Thymus (tissue), 14 donors: ENCODE results near the gene KIAA1755. TPM values are rescaled to one million over a fixed set of nuclear protein-coding genes. Genes with fewer than 3 reads are reported as not detected.

Source experiments
- DNase-seq, 9 donors: peaks; one replicate each; pipeline ENCODE4 v3.0.0-alpha.2; 2013; ENCODE audit warnings: low spot score in 9 of 9, low read depth in 6 of 9, missing footprints in 1 of 9
- H3K27ac ChIP-seq, 2 donors: one replicate each; pipeline ENCODE4 v1.5.1; 2013; ENCODE audit warnings: control low read depth in 1 of 2, low read depth in 1 of 2, low read length in 1 of 2, mild to moderate bottlenecking in 1 of 2, moderate library complexity in 1 of 2
- H3K27me3 ChIP-seq, 2 donors: one replicate each; pipeline ENCODE4 v1.5.1; 2013; ENCODE audit warnings: low read length in 1 of 2; ENCODE audit not compliant: control insufficient read depth in 2 of 2, insufficient read depth in 1 of 2
- H3K36me3 ChIP-seq, 2 donors: one replicate each; pipeline ENCODE4 v1.5.1; 2013; ENCODE audit warnings: low read length in 1 of 2, mild to moderate bottlenecking in 1 of 2, moderate library complexity in 1 of 2; ENCODE audit not compliant: control insufficient read depth in 2 of 2, insufficient read depth in 2 of 2
- H3K4me1 ChIP-seq, 2 donors: one replicate each; pipeline ENCODE4 v1.5.1; 2013; ENCODE audit warnings: low read length in 2 of 2; ENCODE audit not compliant: control insufficient read depth in 2 of 2, insufficient read depth in 2 of 2
- H3K4me3 ChIP-seq, 2 donors: one replicate each; pipeline ENCODE4 v1.5.1; 2013; ENCODE audit warnings: low read length in 2 of 2, control low read depth in 1 of 2, mild to moderate bottlenecking in 1 of 2
- H3K9me3 ChIP-seq, 2 donors: one replicate each; pipeline ENCODE4 v1.5.1; 2013; ENCODE audit warnings: low read length in 1 of 2, mild to moderate bottlenecking in 1 of 2; ENCODE audit not compliant: control insufficient read depth in 2 of 2, insufficient read depth in 1 of 2
- WGBS: extraction: QIAGEN DNeasy Blood & Tissue Kit; methylation state at CpG from one replicate; pipeline ENCODE4 v1.1.7; 2013; 5-methylcytosine and 5-hydroxymethylcytosine counted together
- long read RNA-seq, 10 donors: transcript quantifications; one replicate each; lab custom pipeline, GENCODE V29; 2026
- polyA plus RNA-seq: library from polyadenylated mRNA; stranded (reverse); fragments of 200-250 nt; gene quantifications from one replicate; pipeline ENCODE4 v1.2.3, GENCODE V29; 2013
- total RNA-seq: library from RNA; stranded (reverse); fragments of 120-200 nt; gene quantifications from one replicate; pipeline ENCODE4 v1.2.4, GENCODE V29; 2013
- donor health status: healthy.

Gene KIAA1755
- total RNA-seq, result 0.66 TPM
- polyA plus RNA-seq, result 5.5 TPM
- long read RNA-seq, donor 1, result 0 reads
- long read RNA-seq, donor 2, result 0 reads
- long read RNA-seq, donor 3, result 0 reads
- long read RNA-seq, donor 4, result 0 reads
- long read RNA-seq, donor 5, result 0 reads
- long read RNA-seq, donor 6, result 0 reads
- long read RNA-seq, donor 7, result 0 reads
- long read RNA-seq, donor 8, result 0 reads
- long read RNA-seq, donor 9, partial matches to known transcripts, result 0 of 1 reads
- long read RNA-seq, donor 9, other reads (novel, unspliced or antisense), result 0 of 1 reads
- long read RNA-seq, donor 10, result 0 reads

GRCh38 chr20:38260378-38261053, at the start of gene KIAA1755:
Gene KIAA1755 (minus strand): TSS chr20:38260735. CDS start chr20:38260500, 235 bp downstream.
- DNase-seq, result no peak
- WGBS, result 10% methylated on average over 65 of the region's 65 CpGs
- H3K4me3 ChIP-seq, result peak within 1 kb of the TSS in 1 of 2 donors; percentile 16
- no peaks in the 10 kb centered on the region for H3K9me3 ChIP-seq
- H3K4me1 ChIP-seq, result no peaks in the 10 kb centered on the region
- no peaks in the 10 kb centered on the region for H3K36me3 ChIP-seq
- H3K27ac ChIP-seq, result peak within 1 kb of the TSS in 1 of 2 donors; percentile 43
- H3K27me3 ChIP-seq, result peaks cover 16 to 40% of the 10 kb centered on the region in 2 donors

- no peaks in the 10 kb centered on the region for H3K9me3 ChIP-seq
- no peak overlapping the region for H3K27ac ChIP-seq
- DNase-seq, result no peak
- WGBS, result 97% methylated on average over 1 of the region's 1 CpG
- H3K4me1 ChIP-seq, result peaks cover 0 to 5% of the 10 kb centered on the region in 2 donors
- H3K27me3 ChIP-seq, result peaks cover 4 to 20% of the 10 kb centered on the region in 2 donors
- H3K36me3 ChIP-seq, result no peaks in the 10 kb centered on the region
- H3K4me3 ChIP-seq, result no peak overlapping the region
These were observed 47.9 kb upstream of the KIAA1755 start for GRCh38 chr20:38308447-38308846.

GRCh38 chr20:38308047-38308438, 47.5 kb upstream of the KIAA1755 start:
- 84% methylated on average over 4 of the region's 4 CpGs for WGBS
- peaks cover 4 to 23% of the 10 kb centered on the region in 2 donors for H3K27me3 ChIP-seq
- no peaks in the 10 kb centered on the region for H3K36me3 ChIP-seq
- H3K9me3 ChIP-seq, result no peaks in the 10 kb centered on the region
- H3K4me3 ChIP-seq, result no peak overlapping the region
- no peak for DNase-seq
- peaks cover 0 to 5% of the 10 kb centered on the region in 2 donors for H3K4me1 ChIP-seq
- H3K27ac ChIP-seq, result no peak overlapping the region

- Histone ChIP-seq H3K27me3 (peaks cover 7 to 28% of the 10 kb centered on the region in 2 donors), H3K4me3 (no peak overlapping the region), H3K36me3 (no peaks in the 10 kb centered on the region), H3K27ac (no peak overlapping the region), H3K4me1 (peaks cover 0 to 5% of the 10 kb centered on the region in 2 donors), H3K9me3 (no peaks in the 10 kb centered on the region)
- 69% methylated on average over 8 of the region's 8 CpGs for WGBS
- no peak for DNase-seq
These were observed 47.0 kb upstream of the KIAA1755 start for GRCh38 chr20:38307371-38308046.

- peaks cover 7 to 33% of the 10 kb centered on the region in 2 donors for H3K27me3 ChIP-seq
- DNase-seq, result no peak
- H3K36me3 ChIP-seq, result no peaks in the 10 kb centered on the region
- H3K4me3 ChIP-seq, result no peak overlapping the region
- no peak overlapping the region for H3K27ac ChIP-seq
- 88% methylated on average over 6 of the region's 6 CpGs for WGBS
- peaks cover 0 to 5% of the 10 kb centered on the region in 2 donors for H3K4me1 ChIP-seq
- H3K9me3 ChIP-seq, result no peaks in the 10 kb centered on the region
These were observed 45.8 kb upstream of the KIAA1755 start for GRCh38 chr20:38306379-38306778.

GRCh38 chr20:38305541-38305940, 45.0 kb upstream of the KIAA1755 start:
- DNase-seq, result no peak
- H3K27ac ChIP-seq, result no peak overlapping the region
- WGBS, result 91% methylated on average over 4 of the region's 4 CpGs
- no peaks in the 10 kb centered on the region for H3K36me3 ChIP-seq
- peaks cover 0 to 5% of the 10 kb centered on the region in 2 donors for H3K4me1 ChIP-seq
- H3K9me3 ChIP-seq, result no peaks in the 10 kb centered on the region
- peaks cover 7 to 38% of the 10 kb centered on the region in 2 donors for H3K27me3 ChIP-seq
- no peak overlapping the region for H3K4me3 ChIP-seq

GRCh38 chr20:38304845-38305447, 44.4 kb upstream of the KIAA1755 start:
- no peaks in the 10 kb centered on the region for H3K9me3 ChIP-seq
- no peak overlapping the region for H3K27ac ChIP-seq
- no peaks in the 10 kb centered on the region for H3K36me3 ChIP-seq
- WGBS, result 46% methylated on average over 8 of the region's 8 CpGs
- DNase-seq, result no peak
- H3K4me3 ChIP-seq, result no peak overlapping the region
- peaks cover 7 to 38% of the 10 kb centered on the region in 2 donors for H3K27me3 ChIP-seq
- peaks cover 0 to 6% of the 10 kb centered on the region in 2 donors for H3K4me1 ChIP-seq

GRCh38 chr20:38303908-38304379, 43.4 kb upstream of the KIAA1755 start, which contains the start of gene BPI:
Gene BPI (plus strand): TSS chr20:38304156. CDS start chr20:38304224, 68 bp downstream.
- Histone ChIP-seq H3K9me3 (no peaks in the 10 kb centered on the region), H3K4me3 (no peak within 1 kb of the TSS), H3K27me3 (peaks cover 7 to 39% of the 10 kb centered on the region in 2 donors), H3K36me3 (no peaks in the 10 kb centered on the region), H3K27ac (no peak within 1 kb of the TSS), H3K4me1 (peaks cover 0 to 10% of the 10 kb centered on the region in 2 donors)
- DNase-seq, result peak in 1 of 9 donors; percentile 4
- 4% methylated on average over 21 of the region's 21 CpGs for WGBS
